Measurements from ENCODE around the gene PNMA8C.

- no peak for TF ChIP-seq CTCF (IDR thresholded peaks at IDR 0.05)
- TF ChIP-seq ZFX (IDR thresholded peaks at IDR 0.05; ENCODE audit: borderline replicate concordance): no peak
These were observed 43.1 kb downstream of the PNMA8C start for GRCh38 chr19:46385636-46386035.

Data from 22Rv1 (cell line).